ENCODE results near the gene TCERG1L. TPM values are rescaled to one million over a fixed set of nuclear protein-coding genes. Genes with fewer than 3 reads are reported as not detected.

Gene TCERG1L
- total RNA-seq, 4 donors from 2014 or later: 0.42 to 1.3 TPM; not detected in 2

- Histone ChIP-seq H3K4me1 (no peaks in the 10 kb centered on the region), H3K4me3 (no peak overlapping the region), H3K27me3 (no peaks in the 10 kb centered on the region), H3K27ac (no peak overlapping the region), H3K36me3 (no peaks in the 10 kb centered on the region), H3K9me3 (peaks cover 0 to 2% (median 0%) of the 10 kb centered on the region in 4 donors)
- DNase-seq (ENCODE audit: low spot score in 2 of 2): no peak
- no peak for TF ChIP-seq CTCF (IDR thresholded peaks at IDR 0.05)
- TF ChIP-seq EP300 (IDR thresholded peaks at IDR 0.05): no peak
- no peak for TF ChIP-seq POLR2A (IDR thresholded peaks at IDR 0.05)
- 86 to 88% methylated on average over 12 of the region's 12 CpGs for WGBS, 2 donors
Observed at GRCh38 chr10:131277969-131278368, 33.6 kb downstream of the TCERG1L start.

- DNase-seq (ENCODE audit: low spot score in 2 of 2): no peak
- Histone ChIP-seq H3K36me3 (no peaks in the 10 kb centered on the region), H3K4me3 (no peak overlapping the region), H3K27ac (no peak overlapping the region), H3K9me3 (no peaks in the 10 kb centered on the region), H3K4me1 (no peaks in the 10 kb centered on the region), H3K27me3 (no peaks in the 10 kb centered on the region)
- WGBS, 2 donors: 69 to 77% methylated on average over 12 of the region's 12 CpGs
- TF ChIP-seq CTCF (IDR thresholded peaks at IDR 0.05): no peak
- no peak for TF ChIP-seq EP300 (IDR thresholded peaks at IDR 0.05)
- no peak for TF ChIP-seq POLR2A (IDR thresholded peaks at IDR 0.05)
Observed at GRCh38 chr10:131277278-131277677, 34.2 kb downstream of the TCERG1L start.

- WGBS, 2 donors: 90 to 91% methylated on average over 4 of the region's 4 CpGs
- Histone ChIP-seq H3K4me1 (no peaks in the 10 kb centered on the region), H3K4me3 (no peak overlapping the region), H3K36me3 (no peaks in the 10 kb centered on the region), H3K27me3 (no peaks in the 10 kb centered on the region), H3K27ac (no peak overlapping the region), H3K9me3 (no peaks in the 10 kb centered on the region)
- TF ChIP-seq CTCF (IDR thresholded peaks at IDR 0.05) (no peak), EP300 (IDR thresholded peaks at IDR 0.05) (no peak), POLR2A (IDR thresholded peaks at IDR 0.05) (no peak)
- no peak for DNase-seq (ENCODE audit: low spot score in 2 of 2)
Observed at GRCh38 chr10:131275691-131276090, 35.8 kb downstream of the TCERG1L start.

- 81 to 84% methylated on average over 5 of the region's 5 CpGs for WGBS, 2 donors
- no peak for DNase-seq (ENCODE audit: low spot score in 2 of 2)
- TF ChIP-seq EP300 (IDR thresholded peaks at IDR 0.05) (no peak), POLR2A (IDR thresholded peaks at IDR 0.05) (no peak), CTCF (IDR thresholded peaks at IDR 0.05) (no peak)
Observed at GRCh38 chr10:131274883-131275282, 36.6 kb downstream of the TCERG1L start.

GRCh38 chr10:131274133-131274880, 37.2 kb downstream of the TCERG1L start:
- no peak overlapping the region for H3K4me3 ChIP-seq
- DNase-seq (ENCODE audit: low spot score in 2 of 2): no peak
- no peaks in the 10 kb centered on the region for H3K36me3 ChIP-seq
- 88% methylated on average over 19 of the region's 19 CpGs for WGBS, 2 donors
- no peaks in the 10 kb centered on the region for H3K9me3 ChIP-seq
- H3K27me3 ChIP-seq: no peaks in the 10 kb centered on the region
- no peak overlapping the region for H3K27ac ChIP-seq
- no peaks in the 10 kb centered on the region for H3K4me1 ChIP-seq
- TF ChIP-seq CTCF (IDR thresholded peaks at IDR 0.05) (no peak), EP300 (IDR thresholded peaks at IDR 0.05) (no peak), POLR2A (IDR thresholded peaks at IDR 0.05) (no peak)

More at GRCh38 chr10:131274883-131275282, 36.6 kb downstream of the TCERG1L start:
- no peaks in the 10 kb centered on the region for H3K9me3 ChIP-seq
- no peaks in the 10 kb centered on the region for H3K27me3 ChIP-seq
- H3K4me3 ChIP-seq: no peak overlapping the region
- H3K27ac ChIP-seq: no peak overlapping the region
- no peaks in the 10 kb centered on the region for H3K4me1 ChIP-seq
- H3K36me3 ChIP-seq: no peaks in the 10 kb centered on the region

Data from tibial nerve (tissue), 4 donors.